ENCODE results near the gene PKP1.

Gene PKP1

GRCh38 chr1:201332616-201333335 lies 49.5 kb downstream of the PKP1 start:
- no peaks in the 10 kb centered on the region for H3K36me3 ChIP-seq (ENCODE audit: control insufficient read depth in 2 of 2, insufficient read depth in 1 of 2, low read length in 2 of 2)
- H3K9me3 ChIP-seq (ENCODE audit: control insufficient read depth, insufficient read depth, low read depth, low read length), result no peaks in the 10 kb centered on the region
- H3K4me1 ChIP-seq (ENCODE audit: control insufficient read depth, insufficient read depth, low read length), result no peaks in the 10 kb centered on the region
- POLR2A ChIA-PET, result no interaction called here
- no peak overlapping the region for H3K27ac ChIP-seq (ENCODE audit: extremely low read depth, low read depth, low read length)
- no peak for TF ChIP-seq ZNF26 (tag by site-specific recombination; IDR thresholded peaks at IDR 0.05)
- no peak for TF ChIP-seq ZNF426 (tag by site-specific recombination; IDR thresholded peaks at IDR 0.05)
- no peak for TF ChIP-seq ZBTB17 (tag by site-specific recombination; IDR thresholded peaks at IDR 0.05)
- TF ChIP-seq ZNF843 (tag by site-specific recombination; IDR thresholded peaks at IDR 0.05), result no peak
- no peak for TF ChIP-seq ZNF221 (tag by site-specific recombination; IDR thresholded peaks at IDR 0.05; ENCODE audit: borderline replicate concordance)
- TF ChIP-seq HOXD13 (CRISPR knock-in tag; IDR thresholded peaks at IDR 0.05; ENCODE audit: borderline replicate concordance), result no peak
- no peak for TF ChIP-seq ZNF530 (tag by site-specific recombination; IDR thresholded peaks at IDR 0.05; ENCODE audit: low read depth)
- no peak for TF ChIP-seq ZNF76 (tag by site-specific recombination; IDR thresholded peaks at IDR 0.05; ENCODE audit: borderline replicate concordance, low read depth)
- no peak for TF ChIP-seq ZNF571 (tag by site-specific recombination; IDR thresholded peaks at IDR 0.05)
- TF ChIP-seq ZNF488 (tag by site-specific recombination; IDR thresholded peaks at IDR 0.05), result no peak
- TF ChIP-seq SP3 (tag by site-specific recombination; IDR thresholded peaks at IDR 0.05), result no peak
- TF ChIP-seq MYNN (tag by site-specific recombination; IDR thresholded peaks at IDR 0.05; ENCODE audit: borderline replicate concordance), result no peak
- no peak for TF ChIP-seq ZNF311 (tag by site-specific recombination; IDR thresholded peaks at IDR 0.05; ENCODE audit: borderline replicate concordance)
- no peak for TF ChIP-seq ZNF184 (tag by site-specific recombination; IDR thresholded peaks at IDR 0.05)
- no peak for TF ChIP-seq ZNF133 (tag by site-specific recombination; IDR thresholded peaks at IDR 0.05)
- no peak for TF ChIP-seq ZNF639 (tag by site-specific recombination; IDR thresholded peaks at IDR 0.05)
- no peak for TF ChIP-seq ZNF677 (tag by site-specific recombination; IDR thresholded peaks at IDR 0.05)
- H3K4me3 ChIP-seq (ENCODE audit: low read depth, low read length), result no peak overlapping the region
- CTCF ChIA-PET, result interaction anchor here (1.2 to 2.8 kb wide), 2 partner anchors 13 to 29 kb away, joined by 5 to 10 read pairs; no protein-coding TSS in a partner anchor

GRCh38 chr1:201334325-201335173 lies 51.2 kb downstream of the PKP1 start:
- no peak overlapping the region for H3K4me3 ChIP-seq (ENCODE audit: low read depth, low read length)
- CTCF ChIA-PET, result interaction anchor here (0.7 to 4.0 kb wide), 5 partner anchors 12 to 83 kb away, joined by 3 to 18 read pairs (median 3); no protein-coding TSS in a partner anchor
- H3K27ac ChIP-seq (ENCODE audit: extremely low read depth, low read depth, low read length), result no peak overlapping the region
- no peaks in the 10 kb centered on the region for H3K4me1 ChIP-seq (ENCODE audit: control insufficient read depth, insufficient read depth, low read length)
- TF ChIP-seq EGR2 (tag by site-specific recombination; IDR thresholded peaks at IDR 0.05; ENCODE audit: low read depth) (peak; percentile 11; the same call in 1 of the 2 replicates), ZIC2 (tag by site-specific recombination; IDR thresholded peaks at IDR 0.05) (no peak)
- POLR2A ChIA-PET, result no interaction called here
- H3K9me3 ChIP-seq (ENCODE audit: control insufficient read depth, insufficient read depth, low read depth, low read length), result no peaks in the 10 kb centered on the region
- H3K36me3 ChIP-seq (ENCODE audit: control insufficient read depth in 2 of 2, insufficient read depth in 1 of 2, low read length in 2 of 2), result no peaks in the 10 kb centered on the region

Data from HEK293 (cell line).